Islet of Langerhans (tissue), 1 donor: ENCODE measurements around the gene HSPBP1.

Source experiments
- FAIRE-seq: peaks from one replicate; lab custom pipeline; 2011; peaks lifted over from hg19 to GRCh38; lab: Jason Lieb, UNC

Gene HSPBP1

DNA sequence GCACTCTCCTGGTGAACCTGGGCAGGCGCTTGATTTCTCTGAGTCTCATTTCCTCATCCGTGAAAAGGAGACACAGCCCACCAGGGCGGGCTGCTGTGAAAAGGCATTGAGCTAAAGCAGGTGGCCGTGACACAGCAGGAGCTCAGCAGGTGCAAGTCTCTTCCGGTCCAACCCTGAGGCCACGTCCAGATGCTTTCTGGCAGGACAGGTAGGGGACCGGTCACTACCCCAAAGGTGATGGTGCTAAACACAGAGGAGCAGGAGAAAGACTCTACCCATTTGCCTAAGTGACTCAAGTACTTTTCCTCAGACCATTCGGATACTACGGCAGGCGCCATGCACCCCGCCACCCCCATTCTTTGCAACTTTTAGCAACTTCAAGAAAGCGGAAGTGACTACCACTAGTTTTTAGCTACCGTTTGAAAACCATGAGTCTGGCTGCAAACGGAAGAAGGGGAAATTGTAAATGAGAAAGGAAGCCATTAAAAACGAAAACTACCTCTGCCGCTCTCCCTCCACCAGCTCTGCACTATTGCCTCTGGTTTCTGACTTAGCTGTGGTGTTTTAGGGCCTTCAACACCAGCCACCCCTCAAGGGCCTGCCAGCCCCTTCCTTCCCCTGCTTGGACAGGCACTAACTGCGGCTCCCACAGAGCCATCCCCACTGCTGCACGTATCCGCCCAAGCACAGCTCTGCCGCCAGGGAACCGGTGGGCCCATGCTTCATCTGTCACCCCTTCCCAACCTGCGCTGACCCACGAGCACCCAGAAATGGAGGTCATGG, 25.9 kb downstream of the HSPBP1 start:
- FAIRE-seq = no peak

GRCh38 chr19:55252760-55253663, 26.9 kb downstream of the HSPBP1 start:
- no peak for FAIRE-seq

- FAIRE-seq = no peak
Observed at GRCh38 chr19:55251341-55252081, 28.4 kb downstream of the HSPBP1 start.

- no peak for FAIRE-seq
Observed at GRCh38 chr19:55250262-55251036, 29.5 kb downstream of the HSPBP1 start.

- FAIRE-seq = no peak
Observed at GRCh38 chr19:55249841-55250240, 30.1 kb downstream of the HSPBP1 start.

- FAIRE-seq = no peak
Observed at GRCh38 chr19:55248704-55249103, 31.2 kb downstream of the HSPBP1 start.

DNA sequence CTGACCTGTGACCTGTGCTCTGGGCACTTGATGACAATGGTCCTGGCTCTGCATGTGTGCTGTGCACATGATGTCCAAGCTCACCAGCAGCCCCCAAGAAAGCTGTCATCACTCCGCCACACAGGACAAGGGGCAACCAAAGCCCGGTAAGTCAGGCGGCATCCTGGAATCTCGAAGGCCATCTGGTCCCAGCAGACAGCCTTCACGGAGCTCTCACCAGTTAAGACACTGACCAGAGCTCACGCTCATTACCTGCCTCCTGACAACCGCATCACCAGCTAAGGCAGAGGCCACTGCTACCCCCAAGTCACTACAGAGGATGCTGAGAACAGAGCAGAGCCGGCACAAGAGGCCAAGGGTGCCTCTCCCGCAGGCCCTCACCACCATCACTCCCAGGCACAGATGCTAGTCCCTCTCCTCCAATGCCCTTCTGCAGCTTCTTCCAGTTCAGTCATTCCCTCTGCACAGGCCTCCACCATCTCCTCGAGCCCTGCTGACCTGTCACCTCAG, 31.7 kb downstream of the HSPBP1 start:
- no peak for FAIRE-seq

GRCh38 chr19:55247621-55248099, 32.2 kb downstream of the HSPBP1 start:
- no peak for FAIRE-seq

GRCh38 chr19:55246462-55247451, 33.2 kb downstream of the HSPBP1 start:
- no peak for FAIRE-seq

- FAIRE-seq = no peak
Observed at GRCh38 chr19:55245236-55245904, 34.5 kb downstream of the HSPBP1 start.

- no peak for FAIRE-seq
Observed at GRCh38 chr19:55244004-55244680, 35.8 kb downstream of the HSPBP1 start.

GRCh38 chr19:55242517-55242916, 37.4 kb downstream of the HSPBP1 start:
- no peak for FAIRE-seq

DNA sequence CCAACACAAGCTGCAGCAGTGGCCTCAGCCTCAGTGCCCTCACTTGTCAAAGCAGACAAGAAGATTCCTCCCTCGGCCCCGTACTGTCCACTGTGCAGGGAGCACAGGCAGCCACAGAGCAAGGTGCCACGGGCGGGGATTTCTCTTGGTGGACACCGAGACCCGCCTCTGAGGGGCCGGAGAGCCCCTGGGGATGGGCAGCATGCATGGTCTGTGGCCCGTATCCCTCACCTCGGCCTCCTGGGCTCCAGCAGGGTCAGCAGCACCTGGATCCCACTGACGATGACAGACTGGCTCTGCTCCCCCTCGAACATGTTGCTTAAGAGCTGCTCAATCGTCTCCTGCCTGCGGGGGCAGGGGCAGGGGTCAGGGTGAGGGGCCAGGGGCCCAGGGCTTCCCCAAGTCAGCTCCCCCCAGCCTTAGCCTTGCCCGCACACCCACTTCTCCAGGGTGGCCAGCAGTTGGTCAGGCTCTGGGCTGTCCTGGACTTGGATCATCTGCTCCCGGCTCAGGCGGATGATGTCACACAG, 37.9 kb downstream of the HSPBP1 start:
- no peak for FAIRE-seq

- no peak for FAIRE-seq
Observed at GRCh38 chr19:55241143-55241934, 38.6 kb downstream of the HSPBP1 start.

DNA sequence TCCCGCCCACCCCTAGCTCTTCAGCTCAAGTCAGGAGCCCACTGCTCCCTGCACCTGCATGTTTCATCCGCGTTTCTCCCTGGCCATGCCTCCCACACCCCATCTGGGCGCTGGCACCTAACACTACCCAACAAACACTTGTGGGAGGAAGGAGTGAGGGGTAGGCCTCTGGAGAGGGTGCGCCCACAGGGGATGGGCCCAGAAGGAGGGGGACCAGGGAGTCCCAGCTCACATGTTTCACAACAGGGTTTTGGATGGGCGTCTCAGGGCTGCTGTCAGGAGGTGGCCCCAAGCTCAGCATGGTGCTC, 39.2 kb downstream of the HSPBP1 start:
- FAIRE-seq = no peak

- FAIRE-seq = no peak
Observed at GRCh38 chr19:55239004-55239403, 40.9 kb downstream of the HSPBP1 start.

GRCh38 chr19:55238030-55238429, 41.9 kb downstream of the HSPBP1 start:
- FAIRE-seq = no peak

DNA sequence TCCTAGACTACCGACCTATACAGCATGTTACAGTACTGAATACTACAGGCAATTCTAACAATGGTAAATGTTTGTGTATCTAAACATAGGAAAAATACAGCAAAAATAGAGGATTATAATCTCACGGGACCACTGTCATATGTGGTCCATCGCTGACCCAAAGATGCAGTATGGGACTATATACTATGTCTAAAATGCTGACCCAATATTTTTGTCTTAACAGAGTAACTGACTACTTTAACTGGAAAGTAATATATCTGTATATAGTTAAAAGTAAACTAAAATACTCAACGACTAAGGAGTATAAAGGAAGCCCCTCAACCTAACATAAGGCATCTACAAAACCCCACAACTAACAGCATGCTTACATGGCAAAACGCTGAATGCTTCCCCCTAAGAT, 46.9 kb downstream of the HSPBP1 start:
- FAIRE-seq = no peak
